Measurements from ENCODE around the gene DIRAS3.

DNA sequence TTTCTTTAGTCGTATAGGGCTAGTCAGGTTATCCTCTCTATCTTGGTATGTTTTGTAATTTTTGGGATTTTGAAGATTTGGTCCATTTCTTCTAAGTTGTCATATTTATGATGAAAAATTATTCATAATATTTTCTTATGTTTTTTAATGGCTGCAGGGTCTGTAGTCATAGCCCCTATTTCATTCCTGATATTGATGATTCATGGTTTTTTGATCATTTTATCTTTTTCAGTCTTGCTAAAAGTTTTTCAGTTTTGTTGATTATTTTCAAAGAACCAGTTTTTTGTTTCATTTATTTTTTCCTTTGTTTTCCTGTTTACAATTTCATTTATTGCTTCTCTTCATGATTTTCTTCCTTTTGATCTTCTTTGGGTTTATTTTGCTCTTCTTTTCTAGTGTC is 50.2 kb downstream of the DIRAS3 start:
- TF ChIP-seq POLR2A (IDR thresholded peaks at IDR 0.05; ENCODE audit: low read depth, low read length), result no peak
- no peak for TF ChIP-seq POLR2AphosphoS5 (IDR thresholded peaks at IDR 0.05; ENCODE audit: low read depth, low read length)
- no peak for TF ChIP-seq SPI1 (IDR thresholded peaks at IDR 0.05; ENCODE audit: low read depth, low read length)
- no peak for TF ChIP-seq TAF1 (IDR thresholded peaks at IDR 0.05; ENCODE audit: low read depth, low read length)
